Endothelial cell of umbilical vein (primary cell): ENCODE results near the gene SPAG16. TPM values are rescaled to one million over a fixed set of nuclear protein-coding genes. Genes with fewer than 3 reads are reported as not detected.

Experiments
- BruUV-seq: library from RNA; stranded (reverse); fragments of 400-500 nt; replicated peaks from 2 replicates; lab custom pipeline; 2021; lab: Mats Ljungman, UMichigan
- CTCF ChIA-PET: fragments of 300-600, 350-600 bp; sonication (Branson Sonifier 250); formaldehyde crosslinking; loops from one replicate; lab custom pipeline; 2021; ENCODE audit warnings: antibody characterized with exemption, inconsistent platforms; lab: Charles Lee
- POLR2A ChIA-PET: fragments of 300-600, 350-600 bp; sonication (Branson Sonifier 250); formaldehyde crosslinking; loops from one replicate; lab custom pipeline; 2021; ENCODE audit warnings: antibody characterized with exemption, inconsistent platforms; lab: Charles Lee
- DNase-seq: peaks from one replicate; pipeline ENCODE4 v3.0.0-alpha.2; 2011; ENCODE audit warnings: low read depth, low spot score
- FAIRE-seq: peaks from 2 replicates; lab custom pipeline; 2011; peaks lifted over from hg19 to GRCh38; lab: Jason Lieb, UNC
- H2AFZ ChIP-seq: 2 replicates; pipeline ENCODE4 v1.6.0; 2012; ENCODE audit warnings: low read depth, low read length, control low read depth, inconsistent platforms
- H3K27ac ChIP-seq: 2 replicates; pipeline ENCODE4 v1.5.1; 2011; ENCODE audit warnings: low read depth, mild to moderate bottlenecking, control low read depth, low read length, moderate library complexity; ENCODE audit not compliant: insufficient read depth
- H3K27me3 ChIP-seq, 2 experiments: 2 replicates each; pipeline versions ENCODE4 v1.6.0 to v1.6.1; 2011; ENCODE audit warnings: low read length in 2 of 2, mixed read lengths in 1 of 2; ENCODE audit not compliant: control insufficient read depth in 2 of 2, insufficient read depth in 2 of 2
- H3K36me3 ChIP-seq, 2 experiments: 2 replicates in 1 of 2; 3 replicates in 1 of 2; pipeline ENCODE4 v1.5.1; 2011; ENCODE audit warnings: low read length in 2 of 2, mild to moderate bottlenecking in 1 of 2, moderate library complexity in 1 of 2; ENCODE audit not compliant: control insufficient read depth in 2 of 2, insufficient read depth in 2 of 2; ENCODE audit errors: extremely low read depth in 1 of 2
- H3K4me1 ChIP-seq: 3 replicates; pipeline ENCODE4 v1.5.1; 2011; ENCODE audit warnings: mild to moderate bottlenecking, low read length; ENCODE audit not compliant: control insufficient read depth, insufficient read depth; ENCODE audit errors: extremely low read depth
- H3K4me2 ChIP-seq: 2 replicates; pipeline ENCODE4 v1.6.1; 2011; ENCODE audit warnings: low read length, control low read depth, mixed read lengths; ENCODE audit not compliant: insufficient read depth
- H3K4me3 ChIP-seq, 3 experiments: fragments of 200-600 bp in 1 of 3; sonication (generic), shearing (Covaris generic) in 1 of 3; replicated peaks in 1 of 3; 2 replicates each; pipeline ENCODE4 v1.5.1; 2011 to 2016; ENCODE audit warnings: control low read depth in 3 of 3, low read length in 3 of 3, mild to moderate bottlenecking in 2 of 3, inconsistent platforms in 1 of 3, low read depth in 1 of 3, moderate library complexity in 1 of 3; ENCODE audit not compliant: insufficient read depth in 1 of 3
- H3K79me2 ChIP-seq: 2 replicates; pipeline ENCODE4 v1.6.0; 2012; ENCODE audit warnings: low read length, inconsistent platforms; ENCODE audit not compliant: control insufficient read depth, insufficient read depth
- H3K9ac ChIP-seq: replicated peaks from 2 replicates; pipeline ENCODE3; 2011; ENCODE audit warnings: low read length, control low read depth; ENCODE audit not compliant: insufficient read depth; ENCODE audit errors: extremely low read depth
- H3K9me1 ChIP-seq: replicated peaks from 3 replicates; pipeline ENCODE4 v1.6.0; 2011; ENCODE audit warnings: mild to moderate bottlenecking, low read length; ENCODE audit not compliant: control insufficient read depth, insufficient read depth; ENCODE audit errors: extremely low read depth
- H3K9me3 ChIP-seq: replicated peaks from 2 replicates; pipeline ENCODE4 v1.5.1; 2012; ENCODE audit warnings: low read length, inconsistent platforms; ENCODE audit not compliant: control insufficient read depth, insufficient read depth
- H4K20me1 ChIP-seq: replicated peaks from 2 replicates; pipeline ENCODE3; 2011; ENCODE audit warnings: mild to moderate bottlenecking, low read length; ENCODE audit not compliant: control insufficient read depth, insufficient read depth; ENCODE audit errors: extremely low read depth
- EZH2 ChIP-seq: IDR thresholded peaks from 2 replicates; pipeline ENCODE4 v1.6.1; 2012; ENCODE audit warnings: borderline replicate concordance, low read depth, mild to moderate bottlenecking, moderate library complexity, low read length, inconsistent platforms; ENCODE audit not compliant: severe bottlenecking
- FOS ChIP-seq: IDR thresholded peaks from 2 replicates; pipeline ENCODE4 v1.6.1; 2011; ENCODE audit warnings: mild to moderate bottlenecking, low read length, moderate library complexity, borderline replicate concordance; ENCODE audit not compliant: insufficient read depth
- GATA2 ChIP-seq: IDR thresholded peaks from 2 replicates; pipeline ENCODE4 v1.7.0; 2011; ENCODE audit warnings: low read depth, mild to moderate bottlenecking, moderate library complexity, mixed read lengths, low read length; ENCODE audit not compliant: insufficient read length, insufficient read depth
- JUN ChIP-seq: IDR thresholded peaks from 2 replicates; pipeline ENCODE4 v1.6.1; 2011; ENCODE audit warnings: borderline replicate concordance, low read depth; ENCODE audit not compliant: insufficient read length, insufficient read depth
- MYC ChIP-seq: IDR thresholded peaks from one replicate; pipeline ENCODE4 v1.6.1; 2011; ENCODE audit warnings: mild to moderate bottlenecking, low read depth, low read length
- POLR2A ChIP-seq: IDR thresholded peaks from 2 replicates; pipeline ENCODE4 v1.6.1; 2012; ENCODE audit warnings: low read depth, mild to moderate bottlenecking, control low read depth, low read length
- POLR2AphosphoS5 ChIP-seq: IDR thresholded peaks from 2 replicates; pipeline ENCODE4 v1.6.1; 2012; ENCODE audit warnings: low read depth, mild to moderate bottlenecking, control low read depth, low read length, moderate library complexity; ENCODE audit not compliant: insufficient read depth
- dilution Hi-C: fragments of 300-500 bp; cut with MboI; formaldehyde crosslinking; loops from one replicate; pipeline ENCODE4 v1.15.0; 2019; ENCODE audit warnings: low sequenced_read_pairs; ENCODE audit not compliant: extremely low pct_ligation_motif_present
- intact Hi-C: fragments of 100-400 bp; cut with micrococcal nuclease; formaldehyde crosslinking; loops from one replicate; pipeline ENCODE4 v1.10.0; 2022
- polyA plus RNA-seq, 4 experiments: library from polyadenylated mRNA; depleted of rRNA in 3 of 4; stranded (reverse) in 3 of 4; unstranded in 1 of 4; fragments of >200 nt; gene quantifications; 2 replicates each; pipeline versions ENCODE4 v1.2.1 to v1.2.3, GENCODE V29; 2011 to 2012; ENCODE audit warnings: missing spikeins in 1 of 4
- total RNA-seq: library from RNA; stranded (reverse); gene quantifications from 2 replicates; pipeline ENCODE4 v1.2.3, GENCODE V29; 2021
- TF ChIP-seq, protein P1 (sequence below): IDR thresholded peaks from 2 replicates; pipeline ENCODE4 v1.6.1; 2011; ENCODE audit not compliant: insufficient read depth, insufficient read length
- TF ChIP-seq, protein P2 (sequence below), 2 donors: IDR thresholded peaks; 1 replicate in 1 of 2; 2 replicates in 1 of 2; pipeline ENCODE4 v1.5.1; 2011; ENCODE audit warnings: low read length in 2 of 2, mild to moderate bottlenecking in 2 of 2, moderate library complexity in 2 of 2, control low read depth in 1 of 2, inconsistent platforms in 1 of 2, low read depth in 1 of 2; ENCODE audit not compliant: insufficient read depth in 1 of 2; ENCODE audit errors: extremely low read depth in 1 of 2

SPAG16 gene
- total and polyA plus RNA-seq, 2 donors (not counting 3 experiments of a cell fraction or from before 2014, with no cell fraction given) = 4.0 to 7.7 TPM

DNA sequence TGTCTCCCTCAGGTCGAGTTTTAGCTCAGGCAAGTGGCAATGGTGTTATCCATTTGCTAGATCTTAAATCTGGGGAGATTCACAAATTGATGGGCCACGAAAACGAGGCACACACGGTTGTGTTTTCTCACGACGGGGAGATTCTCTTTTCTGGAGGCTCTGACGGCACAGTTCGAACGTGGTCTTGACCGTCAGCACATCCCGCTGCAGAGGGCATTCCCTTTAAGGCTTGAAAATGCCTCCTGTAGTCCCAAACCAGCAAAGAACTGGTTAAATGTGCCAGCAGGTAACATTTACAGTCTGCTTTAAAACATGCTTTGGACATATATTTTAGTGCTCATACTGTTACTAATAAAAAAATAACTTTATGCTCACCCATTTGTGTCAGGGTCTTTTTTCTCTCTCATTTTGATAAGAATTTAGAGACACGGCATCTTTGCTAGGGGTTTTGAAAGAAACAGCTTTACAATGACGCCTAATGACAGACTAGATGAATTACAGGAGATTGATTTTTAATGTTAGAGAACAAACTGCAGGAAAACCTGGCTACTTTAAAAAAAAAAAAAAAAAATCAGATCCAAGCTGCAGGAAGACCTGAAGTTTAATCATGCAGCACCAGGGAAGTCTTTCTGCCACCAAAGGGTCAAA lies 1126.0 kb downstream of the SPAG16 start:
- DNase-seq = no peak
- dilution Hi-C loops = no loop called here
- H3K79me2 ChIP-seq = no peaks in the 10 kb centered on the region
- POLR2A ChIA-PET = no interaction called here
- no peaks in the 10 kb centered on the region for H3K9me3 ChIP-seq
- H3K4me3 ChIP-seq = no peak overlapping the region
- no peaks in the 10 kb centered on the region for H3K4me1 ChIP-seq
- H3K27me3 ChIP-seq = no peaks in the 10 kb centered on the region
- CTCF ChIA-PET = interaction anchor here (0.7 kb wide), 1 partner anchor 206 kb away, joined by 3 read pairs; no protein-coding TSS in a partner anchor
- H3K9me1 ChIP-seq = no peaks in the 10 kb centered on the region
- no peak for FAIRE-seq
- no peaks in the 10 kb centered on the region for H4K20me1 ChIP-seq
- no TSS peak for BruUV-seq
- no peak overlapping the region for H3K27ac ChIP-seq
- intact Hi-C loops = no loop called here
- H3K9ac ChIP-seq = no peak overlapping the region
- TF ChIP-seq MYC (no peak), EZH2 (no peak), POLR2A (no peak), POLR2AphosphoS5 (no peak)
- TF ChIP-seq, protein P1, sequence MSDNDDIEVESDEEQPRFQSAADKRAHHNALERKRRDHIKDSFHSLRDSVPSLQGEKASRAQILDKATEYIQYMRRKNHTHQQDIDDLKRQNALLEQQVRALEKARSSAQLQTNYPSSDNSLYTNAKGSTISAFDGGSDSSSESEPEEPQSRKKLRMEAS = no peak
- no peaks in the 10 kb centered on the region for H3K36me3 ChIP-seq
- H3K4me2 ChIP-seq = no peak overlapping the region
- H2AFZ ChIP-seq = no peak overlapping the region

DNA sequence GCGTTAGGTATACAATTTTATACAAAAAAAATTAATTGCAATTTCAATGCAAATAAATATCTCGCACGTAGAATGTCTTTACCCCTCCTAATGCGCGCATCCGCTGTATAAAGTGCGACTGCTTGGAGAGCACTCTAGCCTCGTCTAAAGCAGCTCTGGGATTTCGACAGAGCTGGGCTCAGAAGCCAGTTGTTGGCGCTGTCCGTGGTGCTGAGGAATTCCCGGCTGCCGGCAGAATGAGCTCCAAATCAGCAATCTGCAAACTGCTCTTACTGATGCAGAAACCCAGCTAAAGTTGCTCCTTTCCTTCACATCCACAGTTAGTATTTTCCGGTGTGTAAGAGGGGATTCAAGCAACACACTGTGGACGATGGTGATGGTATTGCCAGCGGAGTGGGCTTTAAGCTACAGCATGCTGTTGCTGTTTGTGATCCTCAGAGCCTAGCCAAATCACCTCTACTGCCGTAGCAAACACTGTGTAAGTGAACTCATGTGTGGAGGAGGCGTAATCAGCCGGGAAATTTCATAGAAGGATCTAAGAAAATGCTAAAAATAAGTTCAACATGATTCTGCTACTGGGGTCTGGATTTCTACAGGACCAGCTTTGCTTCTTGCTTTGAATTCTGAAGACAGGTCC lies 1126.8 kb downstream of the SPAG16 start, which contains the start of gene VWC2L:
Gene VWC2L, plus strand, starts transcription at position 137 of the 637 bp plus-strand sequence. CDS start 3,140 bp downstream, outside the sequence.
- Histone ChIP-seq H3K4me3 (no peak within 1 kb of the TSS), H2AFZ (no peak within 1 kb of the TSS), H3K27ac (no peak within 1 kb of the TSS), H3K4me2 (no peak within 1 kb of the TSS), H4K20me1 (no peaks in the 10 kb centered on the region), H3K4me1 (no peaks in the 10 kb centered on the region), H3K79me2 (no peaks in the 10 kb centered on the region), H3K9ac (no peak within 1 kb of the TSS), H3K9me3 (no peaks in the 10 kb centered on the region), H3K36me3 (no peaks in the 10 kb centered on the region), H3K9me1 (no peaks in the 10 kb centered on the region), H3K27me3 (no peaks in the 10 kb centered on the region)
- POLR2A ChIA-PET = no interaction called here
- FAIRE-seq (no peak), DNase-seq (peak; percentile 59)
- dilution Hi-C loops (no loop called here), intact Hi-C loops (no loop called here)
- TF ChIP-seq JUN (no peak), EZH2 (no peak), MYC (no peak), GATA2 (no peak), POLR2A (no peak), FOS (no peak), POLR2AphosphoS5 (no peak)
- TF ChIP-seq, protein P2, sequence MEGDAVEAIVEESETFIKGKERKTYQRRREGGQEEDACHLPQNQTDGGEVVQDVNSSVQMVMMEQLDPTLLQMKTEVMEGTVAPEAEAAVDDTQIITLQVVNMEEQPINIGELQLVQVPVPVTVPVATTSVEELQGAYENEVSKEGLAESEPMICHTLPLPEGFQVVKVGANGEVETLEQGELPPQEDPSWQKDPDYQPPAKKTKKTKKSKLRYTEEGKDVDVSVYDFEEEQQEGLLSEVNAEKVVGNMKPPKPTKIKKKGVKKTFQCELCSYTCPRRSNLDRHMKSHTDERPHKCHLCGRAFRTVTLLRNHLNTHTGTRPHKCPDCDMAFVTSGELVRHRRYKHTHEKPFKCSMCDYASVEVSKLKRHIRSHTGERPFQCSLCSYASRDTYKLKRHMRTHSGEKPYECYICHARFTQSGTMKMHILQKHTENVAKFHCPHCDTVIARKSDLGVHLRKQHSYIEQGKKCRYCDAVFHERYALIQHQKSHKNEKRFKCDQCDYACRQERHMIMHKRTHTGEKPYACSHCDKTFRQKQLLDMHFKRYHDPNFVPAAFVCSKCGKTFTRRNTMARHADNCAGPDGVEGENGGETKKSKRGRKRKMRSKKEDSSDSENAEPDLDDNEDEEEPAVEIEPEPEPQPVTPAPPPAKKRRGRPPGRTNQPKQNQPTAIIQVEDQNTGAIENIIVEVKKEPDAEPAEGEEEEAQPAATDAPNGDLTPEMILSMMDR (IDR thresholded peaks at IDR 0.05; ENCODE audit: extremely low read depth in 1 of 2, insufficient read depth in 1 of 2, low read depth in 1 of 2, low read length in 2 of 2) = no peak
- TF ChIP-seq, protein P1 = no peak
- CTCF ChIA-PET = interaction anchor here (0.5 kb wide), 1 partner anchor 1760 kb away, joined by 3 read pairs; no protein-coding TSS in a partner anchor
- BruUV-seq = no TSS peak
